Suppressor macrophage treated with lipopolysaccharide for 1 hour (primary cell): ENCODE results near the gene HAPLN3.

Source experiments
- DNase-seq, 3 donors: peaks; one replicate each; pipeline ENCODE4 v3.0.0-alpha.2; 2020 to 2022

The HAPLN3 gene

GRCh38 chr15:88891540-88892254, 3.6 kb downstream of the HAPLN3 start:
- no peak for DNase-seq

GRCh38 chr15:88890495-88890894, 4.8 kb downstream of the HAPLN3 start:
- DNase-seq: no peak

GRCh38 chr15:88888719-88889118, 6.6 kb downstream of the HAPLN3 start:
- DNase-seq: no peak

- no peak for DNase-seq
These were observed 8.2 kb downstream of the HAPLN3 start for GRCh38 chr15:88887068-88887580.

GRCh38 chr15:88882785-88883184, 12.6 kb downstream of the HAPLN3 start:
- DNase-seq: no peak

- no peak for DNase-seq
These were observed 13.6 kb downstream of the HAPLN3 start for GRCh38 chr15:88881775-88882174.

- DNase-seq: no peak
These were observed 14.2 kb downstream of the HAPLN3 start for GRCh38 chr15:88880944-88881740.

- peak; percentile 35 to 66 (median 35) for DNase-seq
These were observed 16.6 kb downstream of the HAPLN3 start for GRCh38 chr15:88878720-88879184.

- DNase-seq: no peak
These were observed 17.4 kb downstream of the HAPLN3 start for GRCh38 chr15:88877906-88878305.

GRCh38 chr15:88877415-88877814, 17.9 kb downstream of the HAPLN3 start:
- DNase-seq: no peak

GRCh38 chr15:88876573-88876972, 18.8 kb downstream of the HAPLN3 start:
- DNase-seq: no peak

- no peak for DNase-seq
These were observed 20.7 kb downstream of the HAPLN3 start for GRCh38 chr15:88874684-88875083.

GRCh38 chr15:88874275-88874674, 21.1 kb downstream of the HAPLN3 start:
- DNase-seq: no peak

- DNase-seq: no peak
These were observed 21.6 kb downstream of the HAPLN3 start for GRCh38 chr15:88873786-88874185.

- no peak for DNase-seq
These were observed 22.6 kb downstream of the HAPLN3 start for GRCh38 chr15:88872706-88873105.

- DNase-seq: no peak
These were observed 23.2 kb downstream of the HAPLN3 start for GRCh38 chr15:88872106-88872505.

GRCh38 chr15:88871313-88871712, 24.0 kb downstream of the HAPLN3 start:
- no peak for DNase-seq

GRCh38 chr15:88866295-88866881, 29.0 kb downstream of the HAPLN3 start:
- DNase-seq: no peak

GRCh38 chr15:88865498-88866099, 29.7 kb downstream of the HAPLN3 start:
- no peak for DNase-seq

- DNase-seq: no peak
These were observed 30.4 kb downstream of the HAPLN3 start for GRCh38 chr15:88864861-88865497.

- no peak for DNase-seq
These were observed 31.9 kb downstream of the HAPLN3 start for GRCh38 chr15:88863412-88863811.

GRCh38 chr15:88860212-88860611, 35.1 kb downstream of the HAPLN3 start:
- no peak for DNase-seq

- DNase-seq: no peak
These were observed 35.8 kb downstream of the HAPLN3 start for GRCh38 chr15:88859550-88859949.
